Measurements from ENCODE around the gene ANKRD44. TPM values are rescaled to one million over a fixed set of nuclear protein-coding genes. Genes with fewer than 3 reads are reported as not detected.

Gene ANKRD44
- polyA plus RNA-seq, 3 donors, result 9.6 to 10.5 (median 9.8) TPM

- no peak for DNase-seq (ENCODE audit: low read depth in 3 of 3, low spot score in 2 of 3)
Measured at GRCh38 chr2:196939371-196939770, 371.2 kb downstream of the ANKRD44 start.

Other genes starting within 250 kb of the ANKRD44 start
- gene SF3B1, start 124.2 kb upstream of the ANKRD44 start, polyA plus RNA-seq (ENCODE audit: insufficient read length in 3 of 3), result 100 to 1,000 TPM; 625 to 703 (median 690) TPM
- gene COQ10B, start 142.8 kb upstream of the ANKRD44 start, polyA plus RNA-seq (ENCODE audit: insufficient read length in 3 of 3), result 10 to 100 TPM; 20.6 to 20.8 (median 20.8) TPM
- 100 to 1,000 TPM; 650 to 685 (median 650) TPM for gene HSPD1, start 189.1 kb upstream of the ANKRD44 start, polyA plus RNA-seq (ENCODE audit: insufficient read length in 3 of 3)
- gene HSPE1, start 189.6 kb upstream of the ANKRD44 start, polyA plus RNA-seq (ENCODE audit: insufficient read length in 3 of 3), result 100 to 1,000 TPM; 312 to 330 (median 325) TPM
- gene MOB4, start 205.3 kb upstream of the ANKRD44 start, polyA plus RNA-seq (ENCODE audit: insufficient read length in 3 of 3), result 10 to 100 TPM; 47.0 to 58.3 (median 57.9) TPM

Measured in right renal cortex interstitium (tissue), 3 donors.